Measurements from ENCODE around the gene DOCK1.

DOCK1 gene

DNA sequence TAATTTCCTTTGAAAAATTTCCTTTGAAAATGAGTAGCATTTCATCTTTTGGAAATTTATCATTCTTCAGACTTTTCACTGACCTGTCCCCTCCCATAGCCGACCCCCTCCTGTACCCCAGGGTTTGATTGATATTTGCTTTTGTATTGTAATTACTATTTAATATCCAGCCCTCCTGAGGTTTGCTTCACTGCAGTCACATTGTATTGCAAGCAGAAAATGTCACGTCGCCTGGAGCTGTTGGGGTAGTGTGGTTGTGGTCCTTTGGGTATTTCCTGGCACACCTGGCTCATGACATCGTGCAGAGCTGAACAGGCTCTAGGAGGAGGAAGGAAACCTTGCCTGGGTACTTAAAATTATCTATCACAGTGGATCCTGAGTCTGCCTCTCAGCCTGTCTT lies 175.1 kb downstream of the DOCK1 start:
- no peak overlapping the region for H3K4me3 ChIP-seq (ENCODE audit: low read length)
- TF ChIP-seq, protein P1, sequence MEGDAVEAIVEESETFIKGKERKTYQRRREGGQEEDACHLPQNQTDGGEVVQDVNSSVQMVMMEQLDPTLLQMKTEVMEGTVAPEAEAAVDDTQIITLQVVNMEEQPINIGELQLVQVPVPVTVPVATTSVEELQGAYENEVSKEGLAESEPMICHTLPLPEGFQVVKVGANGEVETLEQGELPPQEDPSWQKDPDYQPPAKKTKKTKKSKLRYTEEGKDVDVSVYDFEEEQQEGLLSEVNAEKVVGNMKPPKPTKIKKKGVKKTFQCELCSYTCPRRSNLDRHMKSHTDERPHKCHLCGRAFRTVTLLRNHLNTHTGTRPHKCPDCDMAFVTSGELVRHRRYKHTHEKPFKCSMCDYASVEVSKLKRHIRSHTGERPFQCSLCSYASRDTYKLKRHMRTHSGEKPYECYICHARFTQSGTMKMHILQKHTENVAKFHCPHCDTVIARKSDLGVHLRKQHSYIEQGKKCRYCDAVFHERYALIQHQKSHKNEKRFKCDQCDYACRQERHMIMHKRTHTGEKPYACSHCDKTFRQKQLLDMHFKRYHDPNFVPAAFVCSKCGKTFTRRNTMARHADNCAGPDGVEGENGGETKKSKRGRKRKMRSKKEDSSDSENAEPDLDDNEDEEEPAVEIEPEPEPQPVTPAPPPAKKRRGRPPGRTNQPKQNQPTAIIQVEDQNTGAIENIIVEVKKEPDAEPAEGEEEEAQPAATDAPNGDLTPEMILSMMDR (IDR thresholded peaks at IDR 0.05; ENCODE audit: insufficient read depth, low read depth, low read length, missing control alignments), result no peak
- no peak for DNase-seq (ENCODE audit: low read depth)

DNA sequence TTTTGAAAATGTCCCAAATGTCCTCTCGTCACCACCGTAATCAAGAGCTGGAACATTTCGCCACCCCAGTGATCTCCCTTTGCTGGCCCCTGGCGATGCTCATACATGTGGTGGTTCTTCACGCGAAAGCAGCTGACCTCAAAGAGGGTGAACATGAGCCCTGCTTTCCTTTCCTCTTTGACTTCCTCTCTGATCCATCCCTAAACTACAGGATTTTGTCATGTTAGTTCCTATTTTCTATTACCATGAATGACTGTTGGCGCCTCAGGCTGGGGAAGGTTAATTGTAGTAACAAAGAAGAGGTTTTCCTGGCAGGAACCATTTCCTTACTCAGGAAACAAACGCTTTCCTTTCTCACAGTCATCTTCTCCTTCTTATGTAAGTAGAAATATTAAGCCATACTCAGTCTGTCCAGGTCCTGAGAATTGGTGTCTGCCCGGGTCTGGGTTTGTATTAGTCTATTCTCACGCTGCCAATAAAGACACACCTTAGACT lies 176.7 kb downstream of the DOCK1 start:
- no peak overlapping the region for H3K4me3 ChIP-seq (ENCODE audit: low read length)
- DNase-seq (ENCODE audit: low read depth), result no peak
- TF ChIP-seq, protein P1 (IDR thresholded peaks at IDR 0.05; ENCODE audit: insufficient read depth, low read depth, low read length, missing control alignments), result no peak

DNA sequence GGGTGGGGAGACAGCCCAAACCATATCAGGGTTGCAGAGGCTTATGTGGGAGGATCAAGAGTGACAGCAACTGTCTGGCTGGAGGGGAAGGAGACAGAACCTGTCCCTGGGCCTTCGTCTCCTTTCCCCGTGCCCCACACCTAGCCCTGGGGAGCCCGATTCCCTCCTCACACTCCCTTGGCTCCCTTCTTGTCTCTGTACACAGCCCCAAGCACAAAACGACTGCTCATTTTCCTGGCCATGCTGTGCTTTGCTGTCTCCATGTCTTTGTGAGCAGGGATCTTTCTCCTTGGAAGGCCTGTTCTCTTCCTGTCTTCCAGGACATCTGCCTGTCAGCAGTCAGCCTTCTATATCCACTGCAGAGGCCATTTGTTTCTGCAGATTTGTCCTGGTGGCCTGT lies 177.4 kb downstream of the DOCK1 start:
- H3K4me3 ChIP-seq (ENCODE audit: low read length), result no peak overlapping the region
- DNase-seq (ENCODE audit: low read depth), result no peak
- TF ChIP-seq, protein P1 (IDR thresholded peaks at IDR 0.05; ENCODE audit: insufficient read depth, low read depth, low read length, missing control alignments), result no peak

DNA sequence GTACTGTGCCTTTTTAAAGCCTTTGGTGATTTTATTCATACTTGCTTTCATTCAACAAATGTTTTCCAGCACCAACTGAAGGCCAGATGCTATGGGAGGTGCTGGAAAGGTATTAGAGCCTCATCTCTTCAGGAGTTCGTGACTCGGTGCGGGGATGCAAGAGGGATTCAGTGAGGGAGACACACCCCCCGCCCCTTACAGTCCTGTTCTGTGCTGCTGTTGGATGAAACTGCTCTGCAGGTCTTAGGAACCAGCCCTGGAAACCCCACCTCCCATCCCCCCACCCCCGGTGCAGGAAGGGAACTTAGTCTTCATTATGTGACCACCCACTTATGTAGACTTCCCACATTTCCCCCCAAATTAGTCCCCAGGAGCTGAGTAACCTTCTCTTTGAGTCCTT lies 180.7 kb downstream of the DOCK1 start:
- TF ChIP-seq, protein P1 (IDR thresholded peaks at IDR 0.05; ENCODE audit: insufficient read depth, low read depth, low read length, missing control alignments), result no peak
- DNase-seq (ENCODE audit: low read depth), result no peak
- no peak overlapping the region for H3K4me3 ChIP-seq (ENCODE audit: low read length)

DNA sequence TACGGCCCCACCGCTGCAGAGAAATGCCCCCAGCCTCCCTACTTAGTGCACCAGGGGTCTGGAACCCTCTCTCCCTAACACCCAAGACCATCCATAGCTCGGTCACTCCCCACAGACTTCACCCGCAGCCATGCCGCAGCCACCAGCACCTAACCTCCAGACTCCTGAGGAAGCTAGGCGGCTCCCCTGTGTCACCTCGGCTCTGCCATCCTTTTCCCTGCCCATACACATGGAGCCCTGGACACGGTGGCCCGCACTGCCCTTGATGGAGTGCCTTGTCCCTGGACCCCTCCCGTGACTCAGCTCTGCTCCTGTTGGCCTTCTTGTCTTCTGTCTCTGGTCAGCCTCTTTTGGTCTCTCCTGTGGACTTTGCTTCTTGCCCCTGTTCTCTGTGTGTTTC lies 183.7 kb downstream of the DOCK1 start:
- H3K4me3 ChIP-seq (ENCODE audit: low read length), result no peak overlapping the region

DNA sequence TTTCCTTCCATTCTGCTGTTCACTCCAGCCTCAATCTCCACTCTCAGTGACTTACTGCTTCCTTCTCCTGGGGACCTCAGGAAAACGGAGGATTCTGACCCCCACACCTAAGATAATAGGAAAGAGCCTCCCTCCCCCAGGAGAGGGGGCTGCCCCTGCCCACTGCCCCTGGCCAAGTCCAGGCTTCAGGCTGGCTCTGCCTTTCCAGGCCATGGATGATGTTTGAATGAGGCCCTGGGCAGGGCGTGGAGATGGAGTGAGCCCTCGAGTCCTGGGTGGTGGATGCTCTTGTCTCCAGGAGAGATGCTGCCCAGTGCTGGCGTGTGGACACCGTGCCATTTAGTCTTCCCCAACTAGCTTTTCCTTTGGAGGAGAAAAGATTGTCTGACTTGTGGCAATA lies 184.2 kb downstream of the DOCK1 start:
- TF ChIP-seq, protein P1 (IDR thresholded peaks at IDR 0.05; ENCODE audit: insufficient read depth, low read depth, low read length, missing control alignments), result no peak
- DNase-seq (ENCODE audit: low read depth), result no peak
- no peak overlapping the region for H3K4me3 ChIP-seq (ENCODE audit: low read length)

More for the DNA sequence above, 183.7 kb downstream of the DOCK1 start:
- DNase-seq (ENCODE audit: low read depth), result no peak
- TF ChIP-seq, protein P1 (IDR thresholded peaks at IDR 0.05; ENCODE audit: insufficient read depth, low read depth, low read length, missing control alignments), result no peak

DNA sequence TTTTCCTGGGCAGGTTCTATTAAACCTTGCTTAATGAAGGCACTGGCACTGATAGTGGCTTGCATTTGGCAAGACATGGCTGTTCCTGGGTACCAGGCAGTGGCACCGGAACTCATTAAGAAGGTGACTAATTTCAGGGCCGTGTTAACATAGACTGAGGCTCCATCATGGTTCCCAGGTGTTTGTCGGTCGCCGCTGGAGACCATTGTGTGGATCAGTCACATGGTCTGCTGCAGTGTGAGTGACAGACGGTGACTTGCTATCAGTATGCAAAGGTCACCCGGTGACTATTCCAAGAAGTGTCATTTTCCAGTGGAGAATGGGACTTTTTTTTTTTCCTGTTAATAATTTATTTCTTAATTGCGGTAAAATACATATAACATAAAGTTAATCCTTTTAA lies 184.9 kb downstream of the DOCK1 start:
- TF ChIP-seq, protein P1 (IDR thresholded peaks at IDR 0.05; ENCODE audit: insufficient read depth, low read depth, low read length, missing control alignments), result no peak
- no peak overlapping the region for H3K4me3 ChIP-seq (ENCODE audit: low read length)
- peak; percentile 2 for DNase-seq (ENCODE audit: low read depth)

Data from epithelial cell of esophagus (primary cell).